Lung microvascular endothelial cell (primary cell): Measurements from ENCODE around the gene TRIML1. TPM values are rescaled to one million over a fixed set of nuclear protein-coding genes. Genes with fewer than 3 reads are reported as not detected.

Experiments used
- total RNA-seq: library from RNA; depleted of rRNA; stranded (reverse); fragments of >200 nt; gene quantifications from 2 replicates; pipeline ENCODE4 v1.2.1, GENCODE V29; 2014

Gene TRIML1
- total RNA-seq, 1 donor from 2014 or later, result not detected

Other genes with a start within 250 kb of the TRIML1 start
- under 0.01 TPM in 1 of 2 replicates, not detected in the other for gene ZFP42, start 143.7 kb upstream of the TRIML1 start, total RNA-seq
- 3.7 TPM in 1 of 2 replicates, not detected in the other for gene TRIML2, start 29.8 kb upstream of the TRIML1 start, total RNA-seq